Stimulated activated CD4-positive, alpha-beta T cell treated with anti-CD3 and anti-CD28 coated beads, Interleukin-15, amount 100 ng/mL, for 24 hours (primary cell): Measurements from ENCODE around the gene MOB1B.
A peak's percentile ranks its signal among the peaks of the same experiment; 100 is the strongest.
"Not testable (repeated sequence)": the region's sequence is repeated elsewhere in the genome, so short reads cannot be mapped to it uniquely, and the experiment has no call there.

ENCODE experiments used
- DNase-seq: peaks from one replicate; pipeline ENCODE4 v3.0.0-alpha.2; 2020

MOB1B gene

GRCh38 chr4:70901984-70902576 lies at the start of gene MOB1B:
Gene MOB1B (plus strand): TSS chr4:70902369. CDS start chr4:70902537, 168 bp downstream.
- DNase-seq: peak; percentile 92

GRCh38 chr4:70855464-70855863 lies 46.7 kb upstream of the MOB1B start:
- DNase-seq: no peak

- no peak for DNase-seq
Observed at GRCh38 chr4:70858454-70858853, 43.7 kb upstream of the MOB1B start.

GRCh38 chr4:70859066-70859465 lies 43.1 kb upstream of the MOB1B start:
- DNase-seq: no peak

GRCh38 chr4:70863099-70863790 lies 38.9 kb upstream of the MOB1B start:
- no peak for DNase-seq

DNA sequence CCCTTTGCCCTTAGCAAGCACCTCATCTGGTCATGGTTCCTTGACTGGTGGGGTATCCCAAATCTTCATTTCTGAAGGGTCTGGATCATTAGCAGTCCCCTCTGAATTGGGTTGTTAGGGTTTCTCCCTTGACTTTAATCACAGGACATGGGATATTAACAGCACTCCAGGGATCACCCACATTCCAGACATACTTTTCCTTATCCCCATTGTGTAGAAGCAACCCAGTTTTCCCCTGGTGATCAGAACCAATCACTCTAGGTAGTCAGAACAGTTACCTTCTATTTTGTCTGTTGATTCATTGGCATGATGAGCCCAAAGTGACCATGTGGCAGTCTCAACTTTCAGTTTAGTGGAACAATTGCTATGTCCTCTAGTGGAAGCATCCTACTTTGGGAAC lies 33.4 kb upstream of the MOB1B start:
- DNase-seq: no peak

DNA sequence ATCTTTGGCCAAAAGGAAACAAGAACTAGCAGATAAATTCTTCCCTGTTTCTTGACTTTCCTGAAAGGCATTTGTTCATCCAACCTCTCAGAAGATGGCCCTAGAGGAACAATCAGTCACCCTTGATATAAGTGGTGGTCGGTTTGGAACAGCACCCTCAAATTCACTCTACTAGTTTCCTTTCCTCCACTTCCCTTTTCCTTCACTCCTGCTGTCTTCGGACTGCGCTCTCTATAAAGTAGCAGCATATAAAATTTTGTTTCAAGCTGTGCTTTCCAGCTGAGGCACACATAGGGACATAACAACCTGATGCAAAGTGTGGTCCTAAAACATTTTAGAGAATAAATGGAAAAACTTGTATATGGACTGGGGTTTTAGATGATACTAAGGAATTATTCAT lies 29.0 kb upstream of the MOB1B start:
- no peak for DNase-seq

DNA sequence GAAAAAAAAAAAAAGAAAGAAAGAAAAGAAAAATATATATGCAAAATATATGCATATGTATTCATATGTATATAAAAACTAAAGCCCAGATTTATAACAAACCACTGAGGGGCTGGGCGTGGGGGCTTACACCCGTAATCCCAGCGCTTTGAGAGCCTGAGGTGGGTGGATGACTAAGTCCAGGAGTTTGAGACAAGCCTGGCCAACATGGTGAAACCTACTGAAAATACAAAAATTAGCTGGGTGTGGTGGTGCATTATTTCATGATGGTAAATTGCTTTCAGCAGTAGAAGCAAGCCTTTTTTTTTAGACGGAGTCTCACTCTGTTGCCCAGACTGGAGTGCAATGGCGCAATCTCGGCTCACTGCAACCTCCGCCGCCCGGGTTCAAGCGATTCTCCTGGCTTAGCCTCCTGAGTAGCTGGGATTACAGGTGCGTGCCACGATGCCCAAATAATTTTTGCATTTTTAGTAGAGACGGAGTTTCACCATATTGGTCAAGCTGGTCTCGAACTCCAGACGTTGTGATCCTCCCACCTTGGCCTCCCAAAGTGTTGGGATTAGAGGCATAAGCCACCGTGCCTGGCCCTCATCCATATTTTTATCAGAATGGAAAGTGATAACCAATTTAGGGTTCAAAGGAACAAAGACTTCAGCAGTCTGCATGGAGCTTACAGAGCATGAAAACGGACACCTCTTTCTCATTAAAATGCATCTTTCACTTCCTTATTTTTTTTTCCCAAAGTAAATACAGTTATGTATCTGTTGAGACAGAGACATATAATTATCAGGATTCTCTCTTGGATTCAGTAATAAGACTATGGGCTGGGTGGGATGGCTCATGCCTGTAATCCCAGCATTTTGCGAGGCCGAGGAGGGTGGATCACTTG lies 27.7 kb upstream of the MOB1B start:
- no peak for DNase-seq

- DNase-seq: no peak
Observed at GRCh38 chr4:70877556-70877955, 24.6 kb upstream of the MOB1B start.

- no peak for DNase-seq
Observed at GRCh38 chr4:70880739-70881138, 21.4 kb upstream of the MOB1B start.

- no peak for DNase-seq
Observed at GRCh38 chr4:70885174-70885573, 17.0 kb upstream of the MOB1B start.

DNA sequence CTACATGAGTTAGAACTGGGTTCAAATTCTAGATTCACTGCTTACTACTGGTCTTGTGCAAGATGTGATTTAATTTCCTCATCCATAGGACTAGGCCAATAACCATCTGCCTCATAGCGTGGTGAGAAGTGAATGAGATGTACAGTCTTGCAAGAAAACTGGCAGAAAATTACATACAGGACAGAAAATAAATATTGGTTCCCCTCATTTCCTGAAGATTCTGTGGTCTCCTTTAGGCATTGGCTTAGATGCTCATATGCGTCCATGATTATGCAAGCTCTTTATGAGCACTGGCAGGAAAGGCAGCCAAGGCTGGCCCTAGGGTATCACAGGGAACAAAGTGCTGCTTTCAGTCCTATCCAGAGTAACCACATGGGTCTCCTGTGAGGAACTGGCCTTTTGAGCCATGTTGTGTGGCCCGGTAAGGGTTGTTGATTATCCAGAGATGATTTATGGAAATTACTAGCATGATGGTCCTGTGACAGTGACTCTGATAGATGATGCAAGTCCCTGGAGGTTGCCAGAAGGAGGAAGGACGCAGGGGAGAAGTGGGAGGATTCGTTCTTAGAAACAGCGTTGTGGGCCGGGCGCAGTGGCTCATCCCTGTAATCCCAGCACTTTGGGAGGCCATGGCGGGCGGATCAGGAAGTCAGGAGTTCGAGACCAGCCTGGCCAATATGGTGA lies 9.9 kb upstream of the MOB1B start:
- no peak for DNase-seq

- no peak for DNase-seq
Observed at GRCh38 chr4:70893790-70894189, 8.4 kb upstream of the MOB1B start.

DNA sequence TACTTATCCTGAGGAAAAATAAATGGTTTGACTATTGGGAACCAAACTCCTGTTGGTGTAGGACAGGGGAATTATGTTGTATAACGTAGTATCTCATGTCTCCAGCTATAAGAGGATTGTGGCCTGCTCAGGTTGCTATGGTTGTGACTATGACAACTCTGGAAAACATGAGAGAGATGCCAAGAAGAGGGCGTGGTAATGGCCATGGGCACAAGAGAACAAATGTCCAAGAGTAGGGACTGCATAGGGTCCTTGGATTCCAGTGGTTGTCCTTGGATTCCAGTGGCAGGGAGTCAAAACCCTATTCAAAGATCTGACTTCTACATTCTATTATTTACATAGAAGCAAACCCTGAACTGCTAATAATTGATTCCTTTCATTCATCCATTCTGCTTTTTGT lies 6.8 kb upstream of the MOB1B start:
- DNase-seq: no peak

- DNase-seq: no peak
Observed at GRCh38 chr4:70895811-70896491, 6.2 kb upstream of the MOB1B start.

DNA sequence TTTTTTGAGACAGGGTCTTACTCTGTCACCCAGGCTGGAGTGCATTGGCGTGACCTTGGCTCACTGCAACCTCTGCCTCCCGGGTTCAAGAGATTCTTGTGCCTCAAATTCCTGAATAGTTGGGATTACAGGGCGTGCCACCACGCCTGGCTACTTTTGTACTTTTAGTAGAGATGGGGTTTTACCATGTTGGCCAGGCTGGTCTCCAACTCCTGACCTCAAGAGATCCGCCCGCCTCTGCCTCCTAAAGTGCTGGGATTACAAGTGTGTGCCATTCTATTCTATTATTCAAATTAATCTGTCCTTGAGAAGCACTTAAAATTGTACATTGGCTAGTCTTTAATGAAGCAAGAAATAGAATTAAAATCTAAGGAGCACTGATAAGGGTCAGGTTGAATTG lies 3.6 kb upstream of the MOB1B start:
- not testable (repeated sequence) for DNase-seq

DNA sequence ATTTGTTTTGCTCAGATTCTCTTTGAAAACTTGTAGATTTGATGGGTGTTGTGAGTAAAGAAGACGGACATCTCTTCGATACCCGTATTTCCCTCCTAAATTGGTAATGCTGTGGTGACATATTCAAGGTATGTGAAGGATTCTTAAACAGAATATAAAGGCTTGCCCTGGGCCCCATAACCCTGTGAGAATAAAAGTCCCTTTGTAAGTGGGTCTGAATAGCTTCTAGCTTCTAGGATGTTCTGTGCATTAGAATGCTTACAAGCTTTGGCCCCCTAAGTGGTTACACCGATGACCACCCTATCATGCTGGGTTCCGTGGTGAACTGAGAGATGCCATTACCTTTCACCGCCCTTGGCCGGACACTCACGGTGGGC lies 574 bp upstream of the MOB1B start:
- DNase-seq: no peak

DNA sequence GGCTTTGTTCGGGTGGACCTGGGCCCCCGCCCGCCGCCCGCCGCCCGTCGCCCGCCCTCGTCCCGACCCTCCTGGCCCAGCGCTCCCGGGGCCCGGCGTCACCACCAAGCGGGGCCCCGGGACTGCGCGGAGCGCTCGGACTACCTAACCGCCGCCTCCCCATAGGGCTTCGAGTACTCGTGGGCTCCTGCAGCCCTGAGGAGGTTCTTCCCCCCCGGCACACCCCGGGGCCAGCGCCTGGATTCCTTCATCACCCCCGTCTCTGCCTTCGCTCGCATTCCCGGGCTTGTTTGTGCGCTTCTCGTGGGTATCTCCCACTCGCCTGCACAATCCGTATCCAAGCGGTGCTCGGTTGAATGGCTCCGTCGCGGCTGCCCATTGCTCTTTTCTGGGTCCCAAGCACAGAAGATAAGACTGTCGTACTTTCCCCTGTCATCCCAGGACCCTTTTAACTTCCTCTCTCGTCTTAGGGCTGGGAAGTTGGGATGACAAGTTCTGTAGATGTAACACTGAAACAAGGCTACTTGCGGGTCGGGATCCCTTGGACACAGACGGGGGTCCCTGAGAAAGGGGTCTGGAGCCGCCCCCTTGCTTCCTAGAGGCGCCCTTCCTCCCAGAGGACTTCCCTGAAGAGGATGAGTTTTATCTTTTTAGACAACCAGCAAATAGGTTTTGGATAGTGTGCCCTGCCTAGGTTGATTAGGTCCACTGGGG lies 565 bp downstream of the MOB1B start:
- DNase-seq: no peak

GRCh38 chr4:70903291-70903603 lies 1.1 kb downstream of the MOB1B start:
- no peak for DNase-seq

- no peak for DNase-seq
Observed at GRCh38 chr4:70908993-70909556, 6.9 kb downstream of the MOB1B start.

GRCh38 chr4:70914000-70914399 lies 11.8 kb downstream of the MOB1B start:
- no peak for DNase-seq

- DNase-seq: no peak
Observed at GRCh38 chr4:70914631-70915030, 12.5 kb downstream of the MOB1B start.
